HFF-Myc (cell line): ENCODE data around the gene SPATA45.
"Not testable (repeated sequence)": the region's sequence is repeated elsewhere in the genome, so short reads cannot be mapped to it uniquely, and the experiment has no call there.

Experiments used
- DNase-seq: peaks from one replicate; pipeline ENCODE4 v3.0.0-alpha.2; 2011; ENCODE audit warnings: low read depth; ENCODE audit errors: extremely low read depth
- H3K4me3 ChIP-seq: replicated peaks from 2 replicates; pipeline ENCODE4 v1.5.1; 2011; ENCODE audit warnings: low read depth, mild to moderate bottlenecking, control low read depth, low read length
- TF ChIP-seq, protein P1 (sequence below): IDR thresholded peaks from 2 replicates; pipeline ENCODE4 v1.5.1; 2012; ENCODE audit warnings: mild to moderate bottlenecking, low read depth, low read length, control low read depth; ENCODE audit errors: missing control alignments

Gene SPATA45

DNA sequence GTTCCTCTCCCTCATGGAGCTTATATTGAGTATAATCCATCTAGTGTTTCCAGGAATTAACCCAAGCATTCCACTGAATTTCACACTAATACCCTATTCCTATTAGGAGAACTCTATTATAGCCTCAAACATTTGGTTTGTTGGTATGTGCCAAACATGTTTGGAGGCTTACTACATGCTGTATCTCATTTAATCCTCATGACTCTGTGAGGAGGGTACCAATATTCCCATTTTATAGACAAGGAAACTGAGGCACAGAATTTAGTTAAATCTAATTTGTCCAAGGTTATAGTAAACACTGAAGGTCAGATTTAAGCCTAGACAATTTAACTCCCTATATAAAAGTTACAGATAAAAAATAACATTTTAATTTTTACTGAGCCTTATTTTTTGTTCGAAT is 19.7 kb upstream of the SPATA45 start:
- DNase-seq = no peak
- TF ChIP-seq, protein P1, sequence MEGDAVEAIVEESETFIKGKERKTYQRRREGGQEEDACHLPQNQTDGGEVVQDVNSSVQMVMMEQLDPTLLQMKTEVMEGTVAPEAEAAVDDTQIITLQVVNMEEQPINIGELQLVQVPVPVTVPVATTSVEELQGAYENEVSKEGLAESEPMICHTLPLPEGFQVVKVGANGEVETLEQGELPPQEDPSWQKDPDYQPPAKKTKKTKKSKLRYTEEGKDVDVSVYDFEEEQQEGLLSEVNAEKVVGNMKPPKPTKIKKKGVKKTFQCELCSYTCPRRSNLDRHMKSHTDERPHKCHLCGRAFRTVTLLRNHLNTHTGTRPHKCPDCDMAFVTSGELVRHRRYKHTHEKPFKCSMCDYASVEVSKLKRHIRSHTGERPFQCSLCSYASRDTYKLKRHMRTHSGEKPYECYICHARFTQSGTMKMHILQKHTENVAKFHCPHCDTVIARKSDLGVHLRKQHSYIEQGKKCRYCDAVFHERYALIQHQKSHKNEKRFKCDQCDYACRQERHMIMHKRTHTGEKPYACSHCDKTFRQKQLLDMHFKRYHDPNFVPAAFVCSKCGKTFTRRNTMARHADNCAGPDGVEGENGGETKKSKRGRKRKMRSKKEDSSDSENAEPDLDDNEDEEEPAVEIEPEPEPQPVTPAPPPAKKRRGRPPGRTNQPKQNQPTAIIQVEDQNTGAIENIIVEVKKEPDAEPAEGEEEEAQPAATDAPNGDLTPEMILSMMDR = no peak
- no peak overlapping the region for H3K4me3 ChIP-seq

DNA sequence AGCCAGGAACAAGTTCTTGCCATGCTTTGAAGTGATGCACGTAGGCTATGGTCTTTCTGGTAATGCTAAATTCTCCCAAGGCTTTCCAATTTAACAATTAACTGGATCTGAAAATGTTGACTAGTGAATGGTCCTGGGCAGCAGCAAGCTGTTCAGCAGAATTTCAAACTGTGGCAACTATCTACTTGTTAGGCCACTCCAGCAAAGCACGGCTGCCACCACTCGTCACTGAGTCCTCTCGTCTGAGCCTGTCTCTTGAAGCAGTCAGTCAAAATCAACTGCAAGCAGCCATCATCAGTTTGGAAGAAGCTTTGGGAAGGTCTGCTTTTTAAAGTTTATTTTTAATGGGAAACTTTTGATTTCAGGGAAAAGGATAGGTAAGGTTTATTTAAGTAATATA is 16.8 kb upstream of the SPATA45 start:
- no peak for DNase-seq
- no peak overlapping the region for H3K4me3 ChIP-seq
- TF ChIP-seq, protein P1 = no peak

DNA sequence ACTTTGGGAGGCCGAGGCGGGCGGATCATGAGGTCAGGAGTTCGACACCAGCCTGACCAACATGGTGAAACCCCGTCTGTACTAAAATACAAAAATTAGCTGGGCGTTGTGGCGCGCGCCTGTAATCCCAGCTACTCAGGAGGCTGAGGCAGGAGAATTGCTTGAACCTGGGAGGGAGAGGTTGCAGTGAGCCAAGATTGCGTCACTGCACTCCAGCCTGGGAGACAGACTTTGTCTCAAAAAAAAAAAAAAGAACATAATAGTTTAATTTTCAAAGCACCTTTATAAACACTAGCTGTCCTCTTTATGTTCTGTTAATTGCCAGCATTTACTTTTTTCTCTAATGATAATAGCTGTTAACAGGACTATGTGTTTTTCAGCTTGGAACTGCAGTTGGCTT is 15.9 kb upstream of the SPATA45 start:
- DNase-seq, H3K4me3 ChIP-seq: not testable (repeated sequence)

DNA sequence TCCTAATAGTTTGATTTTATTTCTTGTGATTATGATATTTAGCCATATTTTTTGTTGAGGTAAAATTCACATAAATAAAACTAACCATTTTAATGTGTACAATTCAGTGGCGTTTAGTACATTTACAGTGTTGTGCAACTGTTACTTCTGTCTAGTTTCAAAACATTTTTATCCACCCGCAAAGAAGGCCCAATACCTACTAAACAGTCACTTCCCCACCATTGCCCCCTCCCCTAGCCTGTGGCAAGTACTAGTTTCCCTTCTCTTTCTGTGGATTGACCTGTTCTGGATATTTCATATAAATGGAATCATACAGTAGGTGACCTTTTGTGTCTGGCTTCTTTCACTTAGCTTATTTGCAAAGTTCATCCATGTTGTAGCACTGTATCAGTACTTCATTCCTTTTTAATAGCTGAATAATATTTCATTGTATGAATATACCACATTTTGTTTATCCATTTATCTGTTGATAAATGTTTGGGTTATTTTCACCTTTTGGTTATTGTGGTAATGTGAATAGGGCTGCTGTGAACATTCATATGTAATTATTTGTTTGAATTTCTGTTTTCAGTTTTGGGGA is 14.8 kb upstream of the SPATA45 start:
- no peak for DNase-seq
- TF ChIP-seq, protein P1 = no peak
- no peak overlapping the region for H3K4me3 ChIP-seq

DNA sequence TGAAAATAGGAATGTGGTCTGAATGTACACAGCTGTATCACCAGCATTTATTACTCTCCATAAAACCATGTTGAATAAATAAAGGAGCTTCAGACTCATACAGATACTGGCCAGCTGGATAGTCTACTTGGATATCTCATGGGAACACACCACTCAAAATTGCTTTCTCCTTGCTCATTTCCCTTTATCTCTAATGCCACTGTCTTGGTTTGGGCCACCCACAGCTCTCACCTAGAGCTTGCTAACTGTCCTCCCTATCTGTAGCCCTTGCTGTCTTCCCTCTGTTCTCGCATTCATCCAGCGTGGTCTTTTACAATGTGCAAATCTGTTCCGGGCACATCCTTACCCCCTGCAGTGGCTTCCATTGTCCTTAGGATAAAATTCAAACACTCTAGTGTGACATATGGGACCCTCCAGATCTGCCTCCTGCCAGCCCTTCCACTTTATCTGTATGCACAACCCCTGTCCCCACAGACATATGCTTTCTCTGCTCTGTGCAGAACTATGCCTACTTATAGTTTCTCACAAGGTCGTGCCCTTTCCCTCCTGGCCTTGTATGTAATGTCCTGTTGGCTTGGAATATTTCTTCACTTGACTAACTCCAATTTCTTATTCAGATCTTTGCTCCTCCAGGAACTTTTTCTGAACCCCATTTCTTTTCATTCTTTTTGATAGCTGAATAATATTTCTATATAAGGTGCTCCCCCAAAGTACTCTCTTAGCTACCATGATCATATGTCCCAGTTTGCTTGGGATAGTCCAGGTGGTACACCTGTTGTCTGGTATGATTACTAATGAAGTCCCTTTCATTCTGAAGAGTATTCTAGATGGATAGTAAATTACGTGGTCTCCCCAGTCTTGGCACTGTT is 13.5 kb upstream of the SPATA45 start:
- DNase-seq = no peak
- TF ChIP-seq, protein P1 = no peak
- H3K4me3 ChIP-seq = peak overlapping the region; percentile 89

DNA sequence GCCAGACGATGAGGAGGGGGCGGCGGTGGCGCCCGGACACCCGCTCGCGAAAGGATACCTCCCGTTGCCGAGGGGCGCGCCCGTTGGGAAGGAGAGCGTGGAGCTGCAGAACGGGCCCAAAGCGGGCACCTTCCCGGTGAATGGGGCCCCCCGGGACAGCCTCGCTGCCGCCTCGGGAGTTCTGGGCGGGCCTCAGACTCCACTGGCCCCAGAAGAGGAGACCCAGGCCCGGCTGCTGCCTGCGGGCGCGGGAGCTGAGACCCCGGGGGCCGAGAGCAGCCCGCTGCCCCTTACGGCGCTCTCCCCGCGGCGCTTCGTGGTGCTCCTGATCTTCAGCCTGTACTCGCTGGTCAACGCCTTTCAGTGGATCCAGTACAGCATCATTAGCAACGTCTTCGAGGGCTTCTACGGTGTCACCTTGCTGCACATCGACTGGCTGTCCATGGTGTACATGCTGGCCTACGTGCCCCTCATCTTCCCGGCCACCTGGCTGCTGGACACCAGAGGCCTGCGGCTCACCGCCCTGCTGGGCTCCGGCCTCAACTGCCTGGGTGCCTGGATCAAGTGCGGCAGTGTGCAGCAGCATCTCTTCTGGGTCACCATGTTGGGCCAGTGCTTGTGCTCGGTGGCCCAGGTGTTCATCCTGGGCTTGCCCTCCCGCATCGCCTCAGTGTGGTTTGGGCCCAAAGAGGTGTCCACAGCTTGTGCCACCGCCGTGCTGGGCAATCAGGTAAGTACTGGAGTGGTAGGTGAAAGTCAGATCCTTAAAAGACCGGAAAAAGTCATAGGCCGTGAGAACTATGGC is 11.2 kb upstream of the SPATA45 start:
- DNase-seq = no peak
- TF ChIP-seq, protein P1 = no peak
- peak overlapping the region; percentile 89 for H3K4me3 ChIP-seq

DNA sequence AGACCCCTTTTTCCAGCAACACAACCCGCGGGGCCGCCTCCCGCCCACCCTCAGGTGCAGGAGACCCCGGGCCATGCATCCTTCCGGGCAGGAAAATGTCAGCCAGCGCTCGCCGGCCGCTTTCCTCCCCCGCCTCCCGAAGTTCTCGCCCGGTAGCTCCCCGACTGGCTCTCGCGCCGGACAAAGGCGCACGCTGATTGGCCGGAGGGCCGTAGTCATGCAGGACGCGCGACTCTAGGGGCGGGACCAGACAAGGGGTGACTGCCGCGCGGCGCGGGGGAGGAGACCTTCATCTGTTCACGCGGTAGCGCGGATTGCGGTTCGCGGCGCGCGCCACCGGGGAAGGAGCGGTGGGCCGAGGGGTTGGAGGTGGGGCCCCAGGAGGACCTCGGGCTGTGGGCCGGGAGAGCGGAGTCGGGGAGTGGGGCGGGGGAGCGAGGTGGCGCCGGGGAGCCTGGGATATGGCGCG is 10.6 kb upstream of the SPATA45 start, which contains the start of gene FLVCR1:
Gene FLVCR1 (plus strand): TSS at position 284 of the 469 bp plus-strand sequence. CDS start 178 bp downstream, at position 462.
- TF ChIP-seq, protein P1 = no peak
- peak; percentile 73 for DNase-seq
- H3K4me3 ChIP-seq = peak within 1 kb of the TSS; percentile 89
